Measurements from ENCODE around the gene TUBB3.
"Not testable (repeated sequence)": the region's sequence is repeated elsewhere in the genome, so short reads cannot be mapped to it uniquely, and the experiment has no call there.

Gene TUBB3

DNA sequence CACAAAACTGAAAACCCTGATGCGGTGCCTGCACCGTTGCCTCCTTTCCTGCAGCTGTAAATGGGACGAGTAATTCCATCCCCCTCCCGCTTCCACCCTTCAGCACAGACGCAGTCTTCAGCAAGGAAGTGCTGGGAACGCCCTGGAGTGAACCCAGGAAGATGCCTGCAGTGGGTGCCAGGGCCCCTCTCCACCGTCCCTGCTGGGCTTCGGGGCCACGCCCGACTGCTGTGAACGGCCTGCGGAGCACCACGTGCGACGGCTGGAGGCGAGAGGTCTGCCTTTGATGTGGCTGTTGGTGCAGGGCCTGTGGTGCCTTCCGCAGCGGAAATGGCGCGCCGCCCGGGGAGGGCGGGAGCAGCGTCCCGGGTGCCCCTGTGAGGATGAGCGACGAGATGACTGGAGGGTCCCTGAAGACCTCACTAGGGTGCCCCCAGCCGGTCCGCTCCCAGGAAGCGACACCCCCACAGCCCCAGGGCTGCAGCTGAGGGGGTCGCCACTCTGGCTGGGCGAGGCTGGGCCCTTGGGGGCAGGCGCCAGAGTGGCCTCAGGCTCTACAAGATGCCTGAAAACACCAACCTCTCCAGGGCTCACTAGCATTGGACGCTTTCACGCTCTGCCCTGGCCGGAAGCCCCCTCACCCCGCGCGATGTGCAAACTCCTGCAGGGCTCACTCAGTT is 5.2 kb upstream of the TUBB3 start:
- peak; percentile 92 for DNase-seq (ENCODE audit: low read depth, low spot score)

DNA sequence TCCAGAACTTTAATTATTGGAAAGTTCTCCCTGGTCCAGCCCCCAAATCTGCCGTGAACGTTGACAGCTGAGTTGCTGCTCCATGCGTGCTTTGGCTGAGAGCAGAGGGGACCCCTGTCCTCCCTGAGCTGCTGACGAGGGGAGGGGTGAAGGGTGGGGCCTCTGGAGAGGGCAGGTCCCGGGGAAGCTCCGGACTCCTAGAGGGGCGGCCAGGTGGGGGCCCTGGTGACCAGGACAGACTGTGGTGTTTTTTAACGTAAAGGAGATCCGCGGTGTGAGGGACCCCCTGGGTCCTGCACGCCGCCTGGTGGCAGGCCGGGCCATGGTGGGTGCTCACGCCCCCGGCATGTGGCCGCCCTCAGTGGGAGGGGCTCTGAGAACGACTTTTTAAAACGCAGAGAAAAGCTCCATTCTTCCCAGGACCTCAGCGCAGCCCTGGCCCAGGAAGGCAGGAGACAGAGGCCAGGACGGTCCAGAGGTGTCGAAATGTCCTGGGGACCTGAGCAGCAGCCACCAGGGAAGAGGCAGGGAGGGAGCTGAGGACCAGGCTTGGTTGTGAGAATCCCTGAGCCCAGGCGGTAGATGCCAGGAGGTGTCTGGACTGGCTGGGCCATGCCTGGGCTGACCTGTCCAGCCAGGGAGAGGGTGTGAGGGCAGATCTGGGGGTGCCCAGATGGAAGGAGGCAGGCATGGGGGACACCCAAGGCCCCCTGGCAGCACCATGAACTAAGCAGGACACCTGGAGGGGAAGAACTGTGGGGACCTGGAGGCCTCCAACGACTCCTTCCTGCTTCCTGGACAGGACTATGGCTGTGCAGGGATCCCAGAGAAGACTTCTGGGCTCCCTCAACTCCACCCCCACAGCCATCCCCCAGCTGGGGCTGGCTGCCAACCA is 4.4 kb upstream of the TUBB3 start, which contains the start of gene MC1R:
Gene MC1R, plus strand, starts transcription at position 410 of the 895 bp plus-strand sequence. Its CDS starts 397 bp downstream, at position 807.
- DNase-seq (ENCODE audit: low read depth, low spot score): peak; percentile 80

GRCh38 chr16:89919535-89920406 is 3.4 kb upstream of the TUBB3 start:
- DNase-seq (ENCODE audit: low read depth, low spot score): no peak

DNA sequence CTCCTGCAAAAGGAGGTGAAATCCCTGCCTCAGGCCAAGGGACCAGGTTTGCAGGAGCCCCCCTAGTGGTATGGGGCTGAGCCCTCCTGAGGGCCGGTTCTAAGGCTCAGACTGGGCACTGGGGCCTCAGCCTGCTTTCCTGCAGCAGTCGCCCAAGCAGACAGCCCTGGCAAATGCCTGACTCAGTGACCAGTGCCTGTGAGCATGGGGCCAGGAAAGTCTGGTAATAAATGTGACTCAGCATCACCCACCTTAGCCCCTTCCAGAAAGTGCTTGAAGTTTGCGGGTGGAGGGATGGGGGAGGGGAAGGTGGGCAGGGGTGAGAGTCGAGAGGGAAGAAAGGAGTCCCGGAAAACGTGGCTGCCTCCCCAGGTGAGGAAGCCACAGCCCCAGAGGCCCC is 2.4 kb upstream of the TUBB3 start:
- no peak for DNase-seq (ENCODE audit: low read depth, low spot score)

DNA sequence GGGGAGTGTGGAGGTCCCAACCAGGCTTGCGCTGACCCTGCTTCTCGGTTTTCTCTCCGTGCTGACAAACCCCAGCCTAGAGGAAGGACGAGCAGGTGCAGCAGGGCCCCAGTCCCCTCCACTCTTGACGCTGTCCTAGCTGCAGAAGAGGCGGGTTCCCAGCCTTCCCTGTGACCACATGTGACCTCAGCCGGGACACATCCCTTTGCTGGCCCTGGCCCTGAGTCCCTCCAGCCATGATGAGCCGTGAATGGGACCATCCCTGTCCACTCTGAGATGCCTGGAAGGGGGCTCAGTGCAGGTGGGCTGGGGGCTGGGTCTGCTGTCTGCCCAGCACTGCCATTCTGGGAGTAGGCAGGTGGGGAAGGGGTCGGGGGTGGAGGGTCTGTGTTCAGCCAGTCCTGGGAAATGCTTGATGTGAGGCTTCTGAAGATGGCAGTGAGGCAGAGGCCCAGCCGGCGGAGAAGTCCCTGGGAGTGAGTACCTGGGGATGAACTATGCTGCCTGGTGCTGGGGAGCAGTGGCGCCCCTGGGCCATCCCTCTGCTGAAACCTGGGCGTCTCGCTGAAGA is 1.9 kb upstream of the TUBB3 start:
- DNase-seq (ENCODE audit: low read depth, low spot score): peak; percentile 34

- peak; percentile 93 for DNase-seq (ENCODE audit: low read depth, low spot score)
These were observed 1.3 kb upstream of the TUBB3 start for GRCh38 chr16:89921702-89922476.

DNA sequence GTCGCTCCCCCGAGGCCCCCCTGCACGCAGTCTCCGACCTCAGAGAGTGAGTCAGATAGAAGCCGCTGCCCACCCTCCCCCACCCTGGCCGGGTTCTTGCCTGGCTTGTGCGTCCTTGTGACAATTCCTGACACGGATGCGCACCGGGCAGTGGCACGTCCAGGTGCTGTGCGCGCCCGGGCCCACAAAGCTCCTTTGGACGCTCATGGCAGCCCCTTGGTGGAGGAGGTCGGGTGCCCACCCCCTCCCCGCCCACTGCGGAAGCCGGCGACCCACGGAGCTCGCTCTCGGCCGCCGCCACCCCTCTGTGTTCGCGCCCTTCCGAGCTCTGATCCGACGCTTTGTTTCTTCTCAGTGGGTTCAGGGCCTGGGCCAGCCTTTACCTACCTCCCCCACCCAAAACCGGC is 662 bp upstream of the TUBB3 start:
- peak; percentile 88 for DNase-seq (ENCODE audit: low read depth, low spot score)

DNA sequence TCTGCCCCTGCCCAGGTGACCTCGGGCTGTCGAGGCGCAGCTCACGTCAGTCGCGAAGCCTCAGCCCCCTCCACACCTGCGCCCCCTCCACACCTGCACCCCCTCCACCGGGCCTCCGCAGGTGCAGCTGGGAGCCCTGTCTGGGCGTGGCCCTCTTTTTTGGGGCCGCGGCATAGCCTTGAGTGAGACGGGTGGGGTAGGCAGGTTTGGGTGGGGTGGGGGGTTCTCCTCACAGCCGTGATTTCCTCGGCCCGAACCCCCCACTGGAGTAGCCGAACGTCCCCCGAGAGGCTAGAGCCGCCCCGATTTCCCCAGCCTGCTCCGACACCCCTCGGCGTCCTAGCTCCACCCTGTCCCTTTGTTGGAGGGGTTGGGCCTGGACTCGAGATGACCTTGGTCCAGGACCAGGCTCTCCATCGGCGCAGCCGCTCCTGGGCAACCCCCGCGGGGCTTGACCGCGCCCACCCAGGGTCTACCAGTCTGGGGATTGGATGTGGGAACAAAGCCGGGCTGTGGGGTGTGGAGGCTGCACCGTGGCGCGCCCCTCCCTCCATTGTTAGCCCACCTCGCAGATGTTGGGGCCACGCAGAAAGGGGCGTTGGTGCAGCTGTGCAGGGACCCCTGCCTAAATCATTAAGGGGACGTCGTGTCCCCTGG is 626 bp downstream of the TUBB3 start:
- peak; percentile 64 for DNase-seq (ENCODE audit: low read depth, low spot score)

DNA sequence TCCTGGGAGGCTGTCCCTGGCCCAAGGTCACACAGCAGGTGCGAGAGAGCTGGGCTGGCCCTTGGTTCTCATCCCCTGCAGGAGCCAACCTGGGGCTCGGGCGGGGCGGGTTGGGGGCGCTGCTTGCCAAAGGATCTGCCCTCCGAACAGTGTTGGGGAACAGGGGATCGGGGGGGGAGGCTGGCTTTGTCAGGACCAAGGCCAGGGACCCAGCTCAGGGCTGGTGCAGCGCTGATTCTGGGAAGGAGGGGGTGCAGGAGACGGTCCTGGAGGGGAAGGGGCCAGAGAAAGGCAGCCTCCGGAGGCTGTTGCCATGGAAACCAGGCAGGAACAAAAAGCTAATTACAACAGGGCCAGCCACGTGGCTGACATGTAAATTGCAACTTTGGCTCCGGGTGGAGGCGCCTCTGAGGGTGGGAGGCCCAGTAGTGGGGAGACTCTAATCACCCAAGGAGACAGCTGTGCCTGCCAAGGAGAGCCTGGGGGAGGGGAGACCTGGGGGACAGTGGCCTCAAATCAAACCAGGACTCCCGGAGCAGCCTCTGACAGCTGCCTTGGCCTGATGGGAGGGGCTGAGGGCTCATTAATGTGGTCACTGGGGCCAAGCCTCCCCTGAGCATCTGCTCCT is 1.3 kb downstream of the TUBB3 start:
- peak; percentile 90 for DNase-seq (ENCODE audit: low read depth, low spot score)

GRCh38 chr16:89924925-89925307 is 1.8 kb downstream of the TUBB3 start:
- DNase-seq (ENCODE audit: low read depth, low spot score): peak; percentile 50

DNA sequence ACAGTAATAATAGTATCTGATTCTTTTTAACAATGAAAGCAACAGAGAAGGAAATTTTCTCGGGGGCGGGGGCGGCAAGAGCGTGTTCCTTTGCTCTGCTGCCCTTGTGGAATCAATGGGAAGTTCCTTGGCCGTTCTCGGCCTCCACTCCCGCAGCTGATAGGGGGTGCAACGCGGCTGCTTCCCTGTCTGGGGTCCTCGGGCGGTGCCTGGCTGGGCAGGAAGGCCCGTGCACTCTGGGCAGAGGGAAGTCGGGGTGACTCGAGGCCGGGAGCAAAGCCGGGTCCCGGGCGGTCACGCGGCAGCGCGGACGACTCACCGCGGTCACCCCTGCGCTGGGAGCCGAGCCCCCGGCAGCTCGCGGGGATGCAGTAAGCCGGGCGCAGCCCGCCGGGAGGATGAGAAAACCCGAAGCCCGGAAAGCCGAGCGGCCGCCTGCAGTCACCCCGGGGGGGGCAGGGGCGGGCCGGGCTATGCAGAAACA is 2.5 kb downstream of the TUBB3 start:
- no peak for DNase-seq (ENCODE audit: low read depth, low spot score)

DNA sequence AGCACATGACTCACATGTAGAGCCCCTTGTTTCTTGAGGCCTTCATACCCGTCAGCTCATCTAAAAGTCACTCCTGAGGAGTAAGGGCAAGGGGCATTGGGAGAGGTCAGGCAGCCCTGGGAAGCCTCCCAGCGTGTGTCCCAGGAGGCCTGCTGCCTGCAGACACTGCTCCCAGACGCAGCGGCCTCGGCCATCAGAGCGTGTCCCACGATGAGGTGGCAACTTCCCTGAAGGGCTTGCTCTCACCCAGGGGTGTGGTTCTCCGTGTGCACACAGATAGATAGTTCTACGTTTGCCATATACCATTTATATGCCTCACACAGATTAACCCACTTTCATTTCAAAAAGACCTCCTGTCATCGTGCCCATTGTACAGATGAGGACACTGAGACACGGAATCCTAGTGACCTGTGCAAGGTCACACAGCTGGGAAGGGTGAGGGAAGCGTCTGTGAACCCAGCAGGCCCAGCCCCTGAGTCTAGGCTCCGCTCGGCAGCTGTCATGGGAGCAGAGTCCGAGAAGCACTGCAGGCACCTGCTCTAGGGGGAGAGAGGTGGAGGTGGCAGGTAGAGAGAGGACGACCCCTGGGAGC is 8.3 kb downstream of the TUBB3 start:
- DNase-seq (ENCODE audit: low read depth, low spot score): no peak

- DNase-seq (ENCODE audit: low read depth, low spot score): no peak
These were observed 8.8 kb downstream of the TUBB3 start for GRCh38 chr16:89931964-89932363.

DNA sequence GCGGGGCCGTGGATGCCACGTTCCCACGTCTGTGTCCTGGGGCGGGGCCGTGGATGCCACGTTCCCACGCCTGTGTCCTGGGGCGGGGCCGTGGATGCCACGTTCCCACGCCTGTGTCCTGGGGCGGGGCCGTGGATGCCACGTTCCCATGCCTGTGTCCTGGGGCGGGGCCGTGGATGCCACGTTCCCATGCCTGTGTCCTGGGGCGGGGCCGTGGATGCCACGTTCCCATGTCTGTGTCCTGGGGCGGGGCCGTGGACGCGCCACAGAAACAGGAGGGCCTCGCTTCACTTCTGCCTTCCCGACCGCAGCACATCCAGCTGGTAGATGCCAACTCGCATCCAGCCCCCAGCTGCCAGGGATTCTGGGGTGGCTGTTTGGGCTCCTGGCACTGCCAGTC is 10.9 kb downstream of the TUBB3 start:
- not testable (repeated sequence) for DNase-seq (ENCODE audit: low read depth, low spot score)

DNA sequence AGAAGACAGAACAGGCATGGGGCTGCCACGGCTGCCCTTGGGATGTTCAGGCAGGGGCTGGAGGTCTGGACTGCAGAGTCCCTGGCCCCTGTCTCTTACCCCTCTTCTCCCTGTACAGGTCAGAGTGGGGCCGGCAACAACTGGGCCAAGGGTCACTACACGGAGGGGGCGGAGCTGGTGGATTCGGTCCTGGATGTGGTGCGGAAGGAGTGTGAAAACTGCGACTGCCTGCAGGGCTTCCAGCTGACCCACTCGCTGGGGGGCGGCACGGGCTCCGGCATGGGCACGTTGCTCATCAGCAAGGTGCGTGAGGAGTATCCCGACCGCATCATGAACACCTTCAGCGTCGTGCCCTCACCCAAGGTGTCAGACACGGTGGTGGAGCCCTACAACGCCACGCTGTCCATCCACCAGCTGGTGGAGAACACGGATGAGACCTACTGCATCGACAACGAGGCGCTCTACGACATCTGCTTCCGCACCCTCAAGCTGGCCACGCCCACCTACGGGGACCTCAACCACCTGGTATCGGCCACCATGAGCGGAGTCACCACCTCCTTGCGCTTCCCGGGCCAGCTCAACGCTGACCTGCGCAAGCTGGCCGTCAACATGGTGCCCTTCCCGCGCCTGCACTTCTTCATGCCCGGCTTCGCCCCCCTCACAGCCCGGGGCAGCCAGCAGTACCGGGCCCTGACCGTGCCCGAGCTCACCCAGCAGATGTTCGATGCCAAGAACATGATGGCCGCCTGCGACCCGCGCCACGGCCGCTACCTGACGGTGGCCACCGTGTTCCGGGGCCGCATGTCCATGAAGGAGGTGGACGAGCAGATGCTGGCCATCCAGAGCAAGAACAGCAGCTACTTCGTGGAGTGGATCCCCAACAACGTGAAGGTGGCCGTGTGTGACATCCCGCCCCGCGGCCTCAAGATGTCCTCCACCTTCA is 11.7 kb downstream of the TUBB3 start:
- no peak for DNase-seq (ENCODE audit: low read depth, low spot score)

GRCh38 chr16:89935620-89936019 is 12.5 kb downstream of the TUBB3 start:
- not testable (repeated sequence) for DNase-seq (ENCODE audit: low read depth, low spot score)

GRCh38 chr16:89936034-89936433 is 12.9 kb downstream of the TUBB3 start:
- no peak for DNase-seq (ENCODE audit: low read depth, low spot score)

DNA sequence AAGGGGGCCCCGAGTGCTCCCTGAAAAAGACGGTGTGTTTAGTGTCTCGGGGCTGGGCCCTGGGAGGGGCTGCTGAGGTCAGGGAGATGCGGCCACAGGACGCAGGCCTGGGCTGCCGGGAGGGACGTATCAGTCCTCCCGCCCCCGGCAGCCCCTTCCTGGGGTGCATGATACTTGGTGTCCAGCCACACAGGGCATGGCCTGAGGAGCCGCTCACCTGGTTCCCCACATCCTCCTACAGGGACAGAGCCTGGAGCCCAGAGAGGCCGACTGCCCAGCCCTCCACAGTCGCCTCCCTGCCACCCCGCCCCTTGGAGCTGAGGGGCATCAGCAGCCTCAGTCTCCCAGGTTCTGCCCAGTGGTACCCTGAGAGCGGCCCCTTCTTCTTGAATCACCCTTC is 13.4 kb downstream of the TUBB3 start:
- no peak for DNase-seq (ENCODE audit: low read depth, low spot score)
